ENCODE data around the gene DNAJA3. TPM values are rescaled to one million over a fixed set of nuclear protein-coding genes. Genes with fewer than 3 reads are reported as not detected.

Gene DNAJA3
- total and polyA plus RNA-seq, 3 donors from 2014 or later = 56.0 to 88.3 (median 80.2) TPM

- intact Hi-C loops (cut with DNase I; ENCODE audit: low total_unique reads) = no loop called here
- 65 to 83% methylated on average over 12 of the region's 12 CpGs for WGBS, 2 donors
- no peak for TF ChIP-seq POLR2A (IDR thresholded peaks at IDR 0.05)
- TF ChIP-seq, protein P1, sequence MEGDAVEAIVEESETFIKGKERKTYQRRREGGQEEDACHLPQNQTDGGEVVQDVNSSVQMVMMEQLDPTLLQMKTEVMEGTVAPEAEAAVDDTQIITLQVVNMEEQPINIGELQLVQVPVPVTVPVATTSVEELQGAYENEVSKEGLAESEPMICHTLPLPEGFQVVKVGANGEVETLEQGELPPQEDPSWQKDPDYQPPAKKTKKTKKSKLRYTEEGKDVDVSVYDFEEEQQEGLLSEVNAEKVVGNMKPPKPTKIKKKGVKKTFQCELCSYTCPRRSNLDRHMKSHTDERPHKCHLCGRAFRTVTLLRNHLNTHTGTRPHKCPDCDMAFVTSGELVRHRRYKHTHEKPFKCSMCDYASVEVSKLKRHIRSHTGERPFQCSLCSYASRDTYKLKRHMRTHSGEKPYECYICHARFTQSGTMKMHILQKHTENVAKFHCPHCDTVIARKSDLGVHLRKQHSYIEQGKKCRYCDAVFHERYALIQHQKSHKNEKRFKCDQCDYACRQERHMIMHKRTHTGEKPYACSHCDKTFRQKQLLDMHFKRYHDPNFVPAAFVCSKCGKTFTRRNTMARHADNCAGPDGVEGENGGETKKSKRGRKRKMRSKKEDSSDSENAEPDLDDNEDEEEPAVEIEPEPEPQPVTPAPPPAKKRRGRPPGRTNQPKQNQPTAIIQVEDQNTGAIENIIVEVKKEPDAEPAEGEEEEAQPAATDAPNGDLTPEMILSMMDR (IDR thresholded peaks at IDR 0.05) = no peak
- peaks cover 10% of the 10 kb centered on the region for H3K4me1 ChIP-seq
- no peaks in the 10 kb centered on the region for H3K9me3 ChIP-seq
- no peak for DNase-seq
- H3K4me3 ChIP-seq = no peak overlapping the region
- no peaks in the 10 kb centered on the region for H3K27me3 ChIP-seq
- no peak overlapping the region for H3K27ac ChIP-seq
- H3K36me3 ChIP-seq (ENCODE audit: low read depth, missing control alignments) = no peaks in the 10 kb centered on the region
Observed at GRCh38 chr16:4426722-4427372, 1.2 kb downstream of the DNAJA3 start.

GRCh38 chr16:4428500-4428899, 2.8 kb downstream of the DNAJA3 start:
- Histone ChIP-seq H3K36me3 (ENCODE audit: low read depth, missing control alignments) (no peaks in the 10 kb centered on the region), H3K27me3 (no peaks in the 10 kb centered on the region), H3K4me3 (no peak overlapping the region), H3K9me3 (no peaks in the 10 kb centered on the region), H3K27ac (no peak overlapping the region), H3K4me1 (peaks cover 10% of the 10 kb centered on the region)
- intact Hi-C loops (cut with DNase I; ENCODE audit: low total_unique reads) = no loop called here
- no peak for DNase-seq
- no peak for TF ChIP-seq POLR2A (IDR thresholded peaks at IDR 0.05)
- TF ChIP-seq, protein P1 (IDR thresholded peaks at IDR 0.05) = no peak
- WGBS, 2 donors = 93 to 94% methylated on average over 7 of the region's 7 CpGs

DNA sequence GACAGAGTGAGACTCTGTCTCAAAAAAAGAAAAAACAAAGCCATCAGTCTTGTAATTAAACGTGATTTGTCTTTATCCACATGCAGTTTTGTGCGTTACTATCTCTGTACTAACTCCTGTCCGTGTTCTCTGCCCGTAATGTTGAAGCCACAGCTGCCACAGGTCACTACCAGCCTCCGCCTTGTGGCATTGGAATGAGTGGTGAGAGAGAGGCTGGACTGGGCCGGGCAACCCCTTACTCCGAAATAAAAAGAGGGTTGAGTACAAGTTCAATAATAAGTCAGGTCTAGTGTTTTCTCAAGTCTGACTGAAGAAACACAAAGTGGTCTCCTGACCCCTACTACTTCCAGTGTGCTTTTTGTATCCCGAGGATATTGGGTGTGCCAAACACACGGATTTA, 5.4 kb downstream of the DNAJA3 start:
- no peak for DNase-seq
- Histone ChIP-seq H3K27me3 (no peaks in the 10 kb centered on the region), H3K9me3 (no peaks in the 10 kb centered on the region), H3K4me1 (peaks cover 7% of the 10 kb centered on the region), H3K36me3 (ENCODE audit: low read depth, missing control alignments) (no peaks in the 10 kb centered on the region), H3K27ac (no peak overlapping the region), H3K4me3 (no peak overlapping the region)
- intact Hi-C loops (cut with DNase I; ENCODE audit: low total_unique reads) = no loop called here
- TF ChIP-seq POLR2A (IDR thresholded peaks at IDR 0.05) = no peak
- TF ChIP-seq, protein P1 (IDR thresholded peaks at IDR 0.05) = no peak
- 89% methylated on average over 9 of the region's 9 CpGs for WGBS, 2 donors

- TF ChIP-seq, protein P1 (IDR thresholded peaks at IDR 0.05) = no peak
- no peak for TF ChIP-seq POLR2A (IDR thresholded peaks at IDR 0.05)
- no peaks in the 10 kb centered on the region for H3K9me3 ChIP-seq
- intact Hi-C loops (cut with DNase I; ENCODE audit: low total_unique reads) = no loop called here
- no peak overlapping the region for H3K4me3 ChIP-seq
- no peaks in the 10 kb centered on the region for H3K4me1 ChIP-seq
- H3K36me3 ChIP-seq (ENCODE audit: low read depth, missing control alignments) = no peaks in the 10 kb centered on the region
- no peaks in the 10 kb centered on the region for H3K27me3 ChIP-seq
- WGBS, 2 donors = 88% methylated on average over 4 of the region's 4 CpGs
- DNase-seq = no peak
- H3K27ac ChIP-seq = no peak overlapping the region
Observed at GRCh38 chr16:4433228-4433627, 7.6 kb downstream of the DNAJA3 start.

All from testis (tissue), 3 donors.